Ishikawa (cell line): ENCODE measurements around the gene MTMR10.

Experiments used
- CEBPB ChIP-seq: IDR thresholded peaks from 2 replicates; pipeline ENCODE4 v1.6.1; 2012
- CREB1 ChIP-seq: IDR thresholded peaks from 2 replicates; pipeline ENCODE4 v1.6.1; 2012; ENCODE audit warnings: low read depth
- EGR1 ChIP-seq: IDR thresholded peaks from 2 replicates; pipeline ENCODE4 v1.6.1; 2012
- EP300 ChIP-seq: IDR thresholded peaks from 2 replicates; pipeline ENCODE4 v1.6.1; 2012; ENCODE audit warnings: borderline replicate concordance
- FOXM1 ChIP-seq: IDR thresholded peaks from 2 replicates; pipeline ENCODE4 v1.6.1; 2012; ENCODE audit warnings: low read depth, borderline replicate concordance
- NFIC ChIP-seq: IDR thresholded peaks from 2 replicates; pipeline ENCODE4 v1.6.1; 2012
- RAD21 ChIP-seq: IDR thresholded peaks from 2 replicates; pipeline ENCODE4 v1.6.1; 2012; ENCODE audit warnings: low read depth
- TAF1 ChIP-seq: IDR thresholded peaks from 2 replicates; pipeline ENCODE4 v1.6.1; 2012; ENCODE audit warnings: low read depth, mild to moderate bottlenecking
- TCF12 ChIP-seq: IDR thresholded peaks from 2 replicates; pipeline ENCODE4 v1.6.1; 2012; ENCODE audit warnings: low read depth
- TEAD4 ChIP-seq: IDR thresholded peaks from 2 replicates; pipeline ENCODE4 v1.6.1; 2012
- USF1 ChIP-seq: IDR thresholded peaks from 2 replicates; pipeline ENCODE4 v1.6.1; 2012
- YY1 ChIP-seq: IDR thresholded peaks from 2 replicates; pipeline ENCODE4 v1.6.1; 2012; ENCODE audit warnings: low read depth
- ZBTB7A ChIP-seq: IDR thresholded peaks from 2 replicates; pipeline ENCODE4 v1.6.1; 2012; ENCODE audit warnings: low read depth
- TF ChIP-seq, protein P1 (sequence below): IDR thresholded peaks from 2 replicates; pipeline ENCODE4 v1.6.1; 2012; ENCODE audit warnings: low read depth, mild to moderate bottlenecking
- TF ChIP-seq, protein P2 (sequence below): IDR thresholded peaks from 2 replicates; pipeline ENCODE4 v1.6.1; 2012

Gene MTMR10

DNA sequence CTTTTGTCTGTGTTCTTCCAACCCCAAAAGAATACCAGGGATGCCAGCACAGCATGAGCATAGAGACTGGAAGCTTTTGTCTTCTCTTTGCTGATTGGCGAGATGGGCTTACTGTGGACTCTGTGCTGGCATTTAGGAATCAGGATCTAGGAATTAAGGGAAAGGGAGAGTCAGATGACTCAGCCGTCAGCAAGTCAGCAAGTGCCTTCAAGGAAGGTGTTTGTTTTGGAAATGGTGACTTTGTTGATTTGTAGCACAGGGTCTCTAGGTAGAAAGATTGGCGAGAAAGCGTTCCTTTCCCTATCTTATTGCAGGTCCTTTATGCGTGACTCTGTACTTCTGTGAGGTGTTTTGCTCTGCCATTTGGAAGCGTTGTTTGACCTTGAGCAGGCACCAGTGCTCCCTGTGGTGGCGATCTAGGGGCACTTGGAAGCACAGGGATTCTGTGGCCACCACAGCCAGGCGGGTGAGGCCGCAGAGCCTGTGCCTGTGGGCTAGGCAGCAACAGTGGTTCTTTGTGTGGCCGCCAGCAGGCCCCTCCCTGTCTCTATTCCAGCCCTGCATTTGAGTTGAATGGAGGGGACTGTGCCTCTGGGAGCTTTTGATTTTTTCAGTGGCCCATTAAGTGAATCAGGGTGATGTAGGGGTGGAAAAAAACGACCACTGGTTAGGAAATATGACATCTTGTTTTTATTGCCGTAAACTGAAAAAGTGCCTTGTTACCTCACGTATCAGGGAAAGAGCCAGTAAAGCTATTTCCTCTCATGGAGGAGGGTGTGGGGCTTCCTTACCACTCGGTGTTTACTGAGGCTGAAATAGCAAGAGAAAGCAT is 68.7 kb downstream of the MTMR10 start:
- TF ChIP-seq FOXM1 (no peak), TEAD4 (peak; percentile 40; the same call in 1 of the 2 replicates)

- TF ChIP-seq EP300 (no peak), NFIC (0 out of 2 replicates have a peak, but pooled peaks have one; percentile 16)
These were observed 69.5 kb downstream of the MTMR10 start for GRCh38 chr15:30921781-30922479.

DNA sequence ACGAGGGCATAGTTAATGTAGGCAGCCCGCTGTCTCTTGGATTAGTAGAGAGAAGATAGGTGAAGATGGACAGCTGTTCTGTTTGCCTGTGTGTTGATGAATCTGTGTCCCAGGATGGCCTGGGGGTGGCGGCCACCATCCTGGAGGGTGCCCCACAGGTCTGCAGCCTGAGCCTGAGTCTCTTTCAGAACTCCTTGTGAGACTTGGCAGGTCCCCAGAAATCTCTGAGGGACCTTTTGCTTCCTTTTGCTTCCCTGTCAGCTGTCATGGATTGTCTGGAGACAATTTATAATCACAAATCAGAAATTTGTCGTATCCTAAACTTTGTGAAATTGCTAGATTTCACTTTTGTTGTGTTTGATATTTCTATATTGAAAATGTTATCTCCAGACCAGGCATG is 70.3 kb downstream of the MTMR10 start:
- no peak for TF ChIP-seq RAD21
- TF ChIP-seq TEAD4, result no peak
- no peak for TF ChIP-seq ZBTB7A
- no peak for TF ChIP-seq FOXM1
- no peak for TF ChIP-seq TCF12
- TF ChIP-seq, protein P1, sequence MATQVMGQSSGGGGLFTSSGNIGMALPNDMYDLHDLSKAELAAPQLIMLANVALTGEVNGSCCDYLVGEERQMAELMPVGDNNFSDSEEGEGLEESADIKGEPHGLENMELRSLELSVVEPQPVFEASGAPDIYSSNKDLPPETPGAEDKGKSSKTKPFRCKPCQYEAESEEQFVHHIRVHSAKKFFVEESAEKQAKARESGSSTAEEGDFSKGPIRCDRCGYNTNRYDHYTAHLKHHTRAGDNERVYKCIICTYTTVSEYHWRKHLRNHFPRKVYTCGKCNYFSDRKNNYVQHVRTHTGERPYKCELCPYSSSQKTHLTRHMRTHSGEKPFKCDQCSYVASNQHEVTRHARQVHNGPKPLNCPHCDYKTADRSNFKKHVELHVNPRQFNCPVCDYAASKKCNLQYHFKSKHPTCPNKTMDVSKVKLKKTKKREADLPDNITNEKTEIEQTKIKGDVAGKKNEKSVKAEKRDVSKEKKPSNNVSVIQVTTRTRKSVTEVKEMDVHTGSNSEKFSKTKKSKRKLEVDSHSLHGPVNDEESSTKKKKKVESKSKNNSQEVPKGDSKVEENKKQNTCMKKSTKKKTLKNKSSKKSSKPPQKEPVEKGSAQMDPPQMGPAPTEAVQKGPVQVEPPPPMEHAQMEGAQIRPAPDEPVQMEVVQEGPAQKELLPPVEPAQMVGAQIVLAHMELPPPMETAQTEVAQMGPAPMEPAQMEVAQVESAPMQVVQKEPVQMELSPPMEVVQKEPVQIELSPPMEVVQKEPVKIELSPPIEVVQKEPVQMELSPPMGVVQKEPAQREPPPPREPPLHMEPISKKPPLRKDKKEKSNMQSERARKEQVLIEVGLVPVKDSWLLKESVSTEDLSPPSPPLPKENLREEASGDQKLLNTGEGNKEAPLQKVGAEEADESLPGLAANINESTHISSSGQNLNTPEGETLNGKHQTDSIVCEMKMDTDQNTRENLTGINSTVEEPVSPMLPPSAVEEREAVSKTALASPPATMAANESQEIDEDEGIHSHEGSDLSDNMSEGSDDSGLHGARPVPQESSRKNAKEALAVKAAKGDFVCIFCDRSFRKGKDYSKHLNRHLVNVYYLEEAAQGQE, result no peak
- TF ChIP-seq CREB1, result no peak
- TF ChIP-seq YY1, result no peak
- TF ChIP-seq, protein P2, sequence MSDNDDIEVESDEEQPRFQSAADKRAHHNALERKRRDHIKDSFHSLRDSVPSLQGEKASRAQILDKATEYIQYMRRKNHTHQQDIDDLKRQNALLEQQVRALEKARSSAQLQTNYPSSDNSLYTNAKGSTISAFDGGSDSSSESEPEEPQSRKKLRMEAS, result no peak
- no peak for TF ChIP-seq EGR1
- no peak for TF ChIP-seq USF1
- no peak for TF ChIP-seq TAF1
- no peak for TF ChIP-seq EP300
- no peak for TF ChIP-seq NFIC

DNA sequence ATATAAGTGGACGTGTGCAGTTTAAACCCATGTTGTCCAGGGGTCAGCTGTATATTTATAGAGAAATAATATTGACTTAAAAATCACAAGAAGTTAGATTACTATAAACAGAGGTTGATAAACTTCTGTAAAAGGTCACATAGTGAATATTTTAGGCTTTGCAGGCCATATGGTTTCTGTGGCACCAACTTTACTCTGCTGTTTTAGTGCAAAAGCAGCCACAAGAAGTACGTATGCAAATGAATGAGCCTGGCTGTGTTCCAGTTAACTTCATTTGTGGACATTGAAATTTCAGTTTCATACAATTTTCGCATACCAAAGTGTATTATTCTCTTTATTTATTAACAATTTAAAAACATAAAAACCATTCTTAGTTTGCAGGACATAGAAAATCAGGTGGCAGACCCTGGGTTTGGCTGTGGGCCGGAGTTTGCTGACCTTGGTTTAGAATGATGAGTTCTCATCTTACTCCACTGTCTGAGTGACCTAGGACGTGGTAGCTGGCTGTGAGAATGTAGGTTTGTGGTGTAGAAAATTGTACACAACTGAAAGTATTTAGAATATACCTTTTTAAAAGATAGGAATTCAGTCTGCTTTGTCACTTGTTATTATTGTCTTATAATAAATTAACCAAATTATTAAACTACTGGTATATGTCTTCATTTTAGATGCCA is 71.4 kb downstream of the MTMR10 start:
- no peak for TF ChIP-seq FOXM1
- TF ChIP-seq ZBTB7A, result no peak
- TF ChIP-seq EGR1, result no peak
- TF ChIP-seq YY1, result no peak
- TF ChIP-seq CEBPB, result no peak
- TF ChIP-seq, protein P1, result no peak
- no peak for TF ChIP-seq RAD21
- TF ChIP-seq TCF12, result no peak
- no peak for TF ChIP-seq NFIC
- no peak for TF ChIP-seq CREB1
- TF ChIP-seq TEAD4, result no peak
- TF ChIP-seq USF1, result no peak
- TF ChIP-seq EP300, result no peak
- TF ChIP-seq TAF1, result no peak
- TF ChIP-seq, protein P2, result no peak

GRCh38 chr15:30918366-30918765 is 73.1 kb downstream of the MTMR10 start:
- TF ChIP-seq, protein P2, result no peak
- TF ChIP-seq, protein P1, result no peak
- TF ChIP-seq YY1, result no peak
